ENCODE data around the gene RAD51B.

- TF ChIP-seq CTCF (conservative IDR thresholded peaks at IDR 0.05) (no peak), ZFX (IDR thresholded peaks at IDR 0.05) (no peak)
Observed at GRCh38 chr14:68282479-68283377, 463.1 kb downstream of the RAD51B start.

Measured in C4-2B (cell line).